ENCODE measurements around the gene CORO2A. TPM values are rescaled to one million over a fixed set of nuclear protein-coding genes. Genes with fewer than 3 reads are reported as not detected.
"Not testable (repeated sequence)": the region's sequence is repeated elsewhere in the genome, so short reads cannot be mapped to it uniquely, and the experiment has no call there.

CORO2A gene
- polyA plus RNA-seq, 1 donor from 2014 or later, result 4.2 TPM

DNA sequence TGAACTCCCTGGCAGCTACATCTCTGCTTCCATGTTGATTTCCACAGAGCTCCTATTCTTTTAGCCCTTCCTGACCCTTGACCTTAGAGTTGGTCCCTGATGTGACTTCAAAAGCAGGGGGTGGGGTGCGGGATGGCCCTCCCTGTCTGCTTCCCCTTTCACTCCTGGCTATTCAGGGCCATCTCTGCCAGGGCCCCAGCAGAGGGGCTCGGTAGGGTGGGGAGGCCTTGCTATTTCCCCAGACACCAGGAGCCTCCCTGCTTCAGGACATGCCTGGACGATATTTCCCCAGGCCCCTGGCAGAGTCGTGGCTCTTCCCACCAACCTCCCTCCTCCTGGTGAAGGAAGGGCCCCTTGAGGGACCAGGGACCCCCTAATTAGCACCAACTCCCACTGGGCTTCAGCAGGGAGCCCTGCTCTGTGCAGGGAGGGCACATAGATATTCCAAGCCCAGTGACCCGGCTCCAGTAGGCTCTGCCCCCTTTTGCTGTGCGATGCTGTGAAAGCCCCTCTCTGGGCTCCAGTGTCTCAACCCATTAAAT lies 17.3 kb downstream of the CORO2A start:
- H3K9me3 Mint-ChIP-seq, result no peaks in the 10 kb centered on the region
- H3K27ac Mint-ChIP-seq, result peak overlapping the region in 1 of 3 donors; percentile 59
- no peak overlapping the region for H3K4me3 Mint-ChIP-seq
- H3K36me3 Mint-ChIP-seq, result peaks cover 4% of the 10 kb centered on the region
- no peaks in the 10 kb centered on the region for H3K27me3 Mint-ChIP-seq
- H3K4me1 Mint-ChIP-seq, result peaks cover 2 to 13% (median 4%) of the 10 kb centered on the region in 3 donors

DNA sequence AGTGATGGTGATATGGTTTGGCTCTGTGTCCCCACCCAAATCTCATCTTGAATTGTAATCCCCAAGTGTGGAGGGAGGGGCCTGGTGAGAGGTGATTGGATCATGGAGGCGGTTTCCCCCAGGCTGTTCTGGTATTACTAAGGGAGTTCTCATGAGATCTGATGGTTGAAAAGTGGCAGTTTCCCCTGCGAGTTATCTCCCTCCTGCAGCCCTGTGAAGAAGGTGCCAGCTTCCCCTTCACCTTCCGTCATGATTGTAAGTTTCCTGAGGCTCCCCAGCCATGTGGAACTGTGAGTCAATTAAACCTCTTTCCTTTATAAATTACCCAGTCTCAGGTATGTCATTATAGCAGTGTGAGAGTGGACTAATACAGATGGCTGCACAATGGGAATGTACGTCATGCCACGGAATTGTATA lies 17.9 kb downstream of the CORO2A start:
- not testable (repeated sequence) for H3K4me3 Mint-ChIP-seq, H3K27me3 Mint-ChIP-seq, H3K36me3 Mint-ChIP-seq, H3K27ac Mint-ChIP-seq, H3K9me3 Mint-ChIP-seq
- H3K4me1 Mint-ChIP-seq, result peaks cover 6 to 12% (median 8%) of the 10 kb centered on the region in 3 donors

DNA sequence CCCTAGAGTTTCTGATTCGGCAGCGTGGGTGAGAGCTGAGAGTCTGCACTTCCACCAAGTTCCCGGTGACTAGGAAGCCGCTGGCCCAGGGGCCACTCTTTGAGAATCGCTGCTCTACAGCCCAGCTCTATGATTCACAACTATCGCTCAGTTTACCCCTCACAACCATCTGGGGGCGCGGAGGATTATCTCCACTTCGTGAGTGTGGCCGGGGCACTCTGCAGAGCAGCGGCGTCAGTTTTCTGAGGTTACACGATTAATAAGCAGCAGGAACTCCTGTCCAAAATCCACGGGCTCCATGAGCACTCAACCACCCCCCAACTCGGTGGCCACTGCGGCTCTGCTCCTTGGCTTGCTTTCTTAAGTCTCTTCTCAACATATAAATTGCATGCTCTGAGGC lies 19.3 kb downstream of the CORO2A start:
- H3K27ac Mint-ChIP-seq, result peak overlapping the region in 1 of 3 donors; percentile 93
- peaks cover 13 to 16% (median 14%) of the 10 kb centered on the region in 3 donors for H3K4me1 Mint-ChIP-seq
- H3K4me3 Mint-ChIP-seq, result peak overlapping the region in 1 of 4 donors; percentile 1
- H3K36me3 Mint-ChIP-seq, result peaks cover 4% of the 10 kb centered on the region
- no peaks in the 10 kb centered on the region for H3K27me3 Mint-ChIP-seq
- no peaks in the 10 kb centered on the region for H3K9me3 Mint-ChIP-seq

- H3K4me1 Mint-ChIP-seq, result peaks cover 13 to 18% (median 14%) of the 10 kb centered on the region in 3 donors
- H3K27ac Mint-ChIP-seq, result no peak overlapping the region
- no peaks in the 10 kb centered on the region for H3K27me3 Mint-ChIP-seq
- H3K9me3 Mint-ChIP-seq, result no peaks in the 10 kb centered on the region
- H3K4me3 Mint-ChIP-seq, result no peak overlapping the region
- H3K36me3 Mint-ChIP-seq, result peaks cover 4% of the 10 kb centered on the region
These were observed 19.8 kb downstream of the CORO2A start for GRCh38 chr9:98172604-98173003.

GRCh38 chr9:98171176-98171925 lies 21.1 kb downstream of the CORO2A start:
- Mint-ChIP-seq H3K27ac (peak overlapping the region in 1 of 3 donors; percentile 67), H3K4me3 (no peak overlapping the region), H3K9me3 (no peaks in the 10 kb centered on the region), H3K4me1 (peaks cover 13 to 25% (median 14%) of the 10 kb centered on the region in 3 donors), H3K36me3 (peaks cover 4% of the 10 kb centered on the region), H3K27me3 (no peaks in the 10 kb centered on the region)

DNA sequence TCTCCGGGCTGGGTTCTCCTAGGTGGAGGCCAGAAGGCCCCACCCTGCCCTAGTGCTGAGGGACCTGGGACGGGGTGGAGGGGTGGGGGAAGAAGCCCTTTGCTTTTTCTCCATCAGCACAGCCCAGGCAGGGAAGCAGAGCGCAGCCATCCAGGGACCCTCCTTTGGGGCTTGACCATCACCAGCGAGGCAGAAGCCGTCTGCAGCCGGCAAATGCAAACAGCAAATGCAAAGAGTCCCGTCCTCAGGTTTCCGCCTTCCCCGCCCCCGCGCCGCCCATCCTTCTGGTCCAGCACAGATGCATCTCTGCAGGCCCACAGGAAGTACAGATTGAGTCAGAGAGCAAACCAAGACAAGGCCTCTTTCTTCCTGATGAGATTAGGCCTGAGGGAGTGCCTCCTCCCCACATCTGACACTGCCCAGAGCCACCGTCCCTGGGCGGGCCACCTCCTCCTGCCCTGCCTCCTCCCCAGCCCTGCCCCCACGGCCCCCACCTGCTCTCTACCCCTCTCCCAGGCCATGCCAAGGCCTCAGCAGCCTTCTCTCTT lies 23.4 kb downstream of the CORO2A start:
- no peaks in the 10 kb centered on the region for H3K9me3 Mint-ChIP-seq
- H3K4me1 Mint-ChIP-seq, result peaks cover 12 to 20% (median 14%) of the 10 kb centered on the region in 3 donors
- peak overlapping the region in 3 of 4 donors; percentile 38 to 90 (median 87) for H3K4me3 Mint-ChIP-seq
- H3K27ac Mint-ChIP-seq, result peak overlapping the region; percentile 56 to 95 (median 92)
- H3K36me3 Mint-ChIP-seq, result no peaks in the 10 kb centered on the region
- no peaks in the 10 kb centered on the region for H3K27me3 Mint-ChIP-seq

DNA sequence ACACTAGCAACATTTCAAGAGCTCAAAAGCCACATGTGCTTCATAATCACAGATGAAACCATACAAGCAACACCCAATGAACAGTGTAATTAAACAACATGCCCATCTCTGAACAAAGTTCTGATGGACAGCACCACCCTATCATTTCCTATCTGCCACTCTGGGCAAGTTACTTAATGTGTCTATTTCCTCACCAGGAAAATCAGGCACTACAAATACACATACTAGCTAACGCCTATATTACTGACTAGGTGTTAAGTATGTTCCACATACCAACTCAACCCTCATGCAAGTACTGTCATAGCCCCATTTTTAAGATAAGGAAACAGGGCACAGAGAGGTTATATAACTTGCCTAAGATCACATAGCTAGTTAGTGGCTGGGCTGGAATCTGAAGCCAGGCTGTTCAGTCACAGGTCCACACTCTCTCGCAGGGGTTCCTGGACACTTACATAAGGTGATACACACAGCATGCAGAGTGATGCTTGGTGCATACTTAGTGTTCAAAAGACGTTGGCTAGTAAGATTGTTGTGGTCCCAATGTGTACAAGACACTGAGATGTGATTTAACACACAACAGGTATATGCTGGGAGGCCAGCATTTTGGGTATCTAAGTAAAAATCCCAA lies 24.2 kb downstream of the CORO2A start:
- H3K4me3 Mint-ChIP-seq, result peak overlapping the region in 2 of 4 donors; percentile 23 to 38
- H3K4me1 Mint-ChIP-seq, result peaks cover 12 to 20% (median 14%) of the 10 kb centered on the region in 3 donors
- H3K9me3 Mint-ChIP-seq, result no peaks in the 10 kb centered on the region
- no peaks in the 10 kb centered on the region for H3K27me3 Mint-ChIP-seq
- H3K27ac Mint-ChIP-seq, result peak overlapping the region in 2 of 3 donors; percentile 59 to 95
- no peaks in the 10 kb centered on the region for H3K36me3 Mint-ChIP-seq

DNA sequence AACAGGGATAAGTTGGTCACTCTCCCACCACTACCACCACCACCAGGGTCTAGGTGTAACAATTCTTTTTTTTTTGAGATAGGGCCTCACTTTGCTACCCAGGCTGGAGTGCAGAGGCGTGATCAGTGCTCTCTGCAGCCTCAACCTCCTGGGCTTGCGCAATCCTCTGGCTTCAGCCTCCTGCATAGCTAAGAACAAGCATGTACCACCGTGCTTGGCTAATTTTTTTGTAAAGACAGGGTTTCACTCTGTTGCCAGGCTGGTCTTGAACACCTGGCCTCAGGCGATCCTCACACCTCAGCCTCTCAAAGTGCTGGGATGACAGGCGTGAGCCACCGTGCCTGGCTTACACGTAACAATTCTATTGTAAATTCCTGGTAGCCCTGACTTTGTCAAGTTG lies 27.5 kb downstream of the CORO2A start:
- Mint-ChIP-seq H3K4me3 (no peak overlapping the region), H3K27ac (no peak overlapping the region), H3K27me3 (no peaks in the 10 kb centered on the region), H3K36me3 (no peaks in the 10 kb centered on the region), H3K4me1 (peaks cover 9 to 20% (median 14%) of the 10 kb centered on the region in 3 donors), H3K9me3 (no peaks in the 10 kb centered on the region)

- Mint-ChIP-seq H3K27me3 (no peaks in the 10 kb centered on the region), H3K36me3 (peaks cover 4% of the 10 kb centered on the region), H3K4me1 (peaks cover 2 to 7% (median 2%) of the 10 kb centered on the region in 3 donors), H3K9me3 (no peaks in the 10 kb centered on the region), H3K27ac (no peak overlapping the region), H3K4me3 (no peak overlapping the region)
These were observed 29.8 kb downstream of the CORO2A start for GRCh38 chr9:98162613-98163012.

DNA sequence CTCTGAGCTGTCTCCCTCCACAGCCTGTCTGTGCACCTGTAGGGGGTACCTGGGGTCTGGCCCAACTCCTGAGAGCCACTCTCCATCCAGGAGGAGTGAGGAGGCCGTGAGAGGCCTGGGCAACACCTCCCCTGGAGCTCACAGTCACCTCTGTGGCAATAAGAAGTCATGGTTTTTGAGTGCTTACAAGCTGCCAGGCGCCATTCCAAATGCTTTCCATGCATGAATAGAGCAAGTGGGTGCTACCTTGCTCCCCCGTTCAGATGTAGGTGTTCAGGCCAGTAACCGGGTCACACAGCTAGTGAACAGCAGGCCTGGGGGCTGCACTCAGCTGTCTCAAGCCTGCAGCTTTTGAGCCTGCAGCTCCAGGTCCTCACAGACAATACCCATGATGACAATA lies 30.6 kb downstream of the CORO2A start:
- Mint-ChIP-seq H3K4me3 (no peak overlapping the region), H3K4me1 (peaks cover 0 to 2% (median 2%) of the 10 kb centered on the region in 3 donors), H3K36me3 (peaks cover 4% of the 10 kb centered on the region), H3K27me3 (no peaks in the 10 kb centered on the region), H3K9me3 (no peaks in the 10 kb centered on the region), H3K27ac (no peak overlapping the region)

DNA sequence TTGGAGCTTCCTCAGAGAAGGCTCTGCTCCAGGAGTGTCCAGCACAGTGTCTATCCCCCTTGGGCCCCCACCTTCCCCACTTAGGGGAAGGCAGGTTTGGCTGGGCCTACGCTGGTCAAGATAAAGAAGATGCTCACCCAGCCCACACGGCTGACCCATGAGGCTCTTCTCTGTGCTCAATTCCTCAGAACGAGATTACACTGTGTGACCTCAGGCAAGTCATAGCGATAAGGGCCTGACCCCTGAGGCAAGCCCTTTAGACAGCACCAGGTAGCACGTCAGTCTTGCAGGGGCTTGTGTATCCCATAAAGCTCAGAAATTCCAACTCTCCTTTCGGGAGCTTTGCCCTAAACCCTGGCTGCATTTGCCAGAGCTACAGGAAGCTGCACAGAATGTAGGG lies 32.6 kb downstream of the CORO2A start:
- Mint-ChIP-seq H3K4me1 (peaks cover 0 to 2% (median 2%) of the 10 kb centered on the region in 3 donors), H3K27me3 (no peaks in the 10 kb centered on the region), H3K27ac (no peak overlapping the region), H3K9me3 (no peaks in the 10 kb centered on the region), H3K4me3 (no peak overlapping the region), H3K36me3 (peaks cover 7% of the 10 kb centered on the region)

- Mint-ChIP-seq H3K27me3 (no peaks in the 10 kb centered on the region), H3K36me3 (peaks cover 7% of the 10 kb centered on the region), H3K27ac (no peak overlapping the region), H3K4me1 (peaks cover 0 to 2% (median 2%) of the 10 kb centered on the region in 3 donors), H3K9me3 (no peaks in the 10 kb centered on the region), H3K4me3 (no peak overlapping the region)
These were observed 33.1 kb downstream of the CORO2A start for GRCh38 chr9:98159301-98159700.

DNA sequence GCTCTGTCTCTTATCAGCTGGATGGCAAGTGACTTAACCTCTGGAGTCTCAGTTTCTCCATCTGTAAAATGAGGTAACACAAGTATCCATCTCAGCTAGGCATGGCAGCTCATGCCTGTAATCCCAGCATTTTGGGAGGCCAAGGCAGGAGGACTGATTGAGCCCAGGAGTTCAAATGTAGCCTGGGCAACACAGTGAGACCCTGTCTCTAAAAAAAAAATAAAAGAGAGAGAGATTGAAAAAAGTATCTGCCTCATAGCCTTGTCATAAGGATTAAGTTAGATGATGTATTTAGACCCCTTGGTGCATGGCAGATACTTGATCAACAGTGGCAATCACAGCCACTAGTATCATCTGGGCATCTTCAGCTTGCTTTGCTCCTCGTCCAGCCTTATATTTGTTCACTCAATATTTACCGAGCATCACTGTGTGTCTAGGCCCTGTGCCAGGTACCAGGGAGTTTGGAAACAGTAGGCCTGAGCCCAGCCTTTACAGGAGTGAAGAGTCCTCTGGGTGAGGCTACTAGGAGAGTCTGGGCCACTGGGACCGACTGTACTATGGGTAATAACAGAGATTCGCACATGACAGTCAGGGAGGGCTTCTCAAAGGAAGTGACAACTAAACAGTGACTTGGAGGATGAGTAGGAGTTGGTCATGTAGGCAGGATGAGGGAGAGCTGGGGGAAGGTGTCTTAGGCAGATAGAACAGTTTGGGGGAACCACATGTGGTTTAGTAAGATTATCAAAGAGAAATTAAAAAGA lies 34.2 kb downstream of the CORO2A start:
- Mint-ChIP-seq H3K9me3 (no peaks in the 10 kb centered on the region), H3K27me3 (no peaks in the 10 kb centered on the region), H3K27ac (peak overlapping the region in 1 of 3 donors; percentile 16), H3K4me3 (no peak overlapping the region), H3K36me3 (peaks cover 7% of the 10 kb centered on the region), H3K4me1 (peaks cover 0 to 2% (median 2%) of the 10 kb centered on the region in 3 donors)

GRCh38 chr9:98157372-98157771 lies 35.1 kb downstream of the CORO2A start:
- no peak overlapping the region for H3K27ac Mint-ChIP-seq
- no peaks in the 10 kb centered on the region for H3K9me3 Mint-ChIP-seq
- no peaks in the 10 kb centered on the region for H3K27me3 Mint-ChIP-seq
- H3K4me1 Mint-ChIP-seq, result peaks cover 0 to 2% (median 2%) of the 10 kb centered on the region in 3 donors
- H3K4me3 Mint-ChIP-seq, result no peak overlapping the region
- H3K36me3 Mint-ChIP-seq, result peaks cover 9% of the 10 kb centered on the region

Measured in IgD-negative memory B cell (primary cell).